GM19395 (cell line): ENCODE data around the gene SLF1.
"Not testable (repeated sequence)": the region's sequence is repeated elsewhere in the genome, so short reads cannot be mapped to it uniquely, and the experiment has no call there.

Source experiments
- ATAC-seq: cut with Tn5 transposase; IDR thresholded peaks from one replicate; pipeline ENCODE4 v1.9.1; 2021; ENCODE audit warnings: mild to moderate bottlenecking, moderate library complexity; ENCODE audit not compliant: unreplicated experiment

The SLF1 gene

DNA sequence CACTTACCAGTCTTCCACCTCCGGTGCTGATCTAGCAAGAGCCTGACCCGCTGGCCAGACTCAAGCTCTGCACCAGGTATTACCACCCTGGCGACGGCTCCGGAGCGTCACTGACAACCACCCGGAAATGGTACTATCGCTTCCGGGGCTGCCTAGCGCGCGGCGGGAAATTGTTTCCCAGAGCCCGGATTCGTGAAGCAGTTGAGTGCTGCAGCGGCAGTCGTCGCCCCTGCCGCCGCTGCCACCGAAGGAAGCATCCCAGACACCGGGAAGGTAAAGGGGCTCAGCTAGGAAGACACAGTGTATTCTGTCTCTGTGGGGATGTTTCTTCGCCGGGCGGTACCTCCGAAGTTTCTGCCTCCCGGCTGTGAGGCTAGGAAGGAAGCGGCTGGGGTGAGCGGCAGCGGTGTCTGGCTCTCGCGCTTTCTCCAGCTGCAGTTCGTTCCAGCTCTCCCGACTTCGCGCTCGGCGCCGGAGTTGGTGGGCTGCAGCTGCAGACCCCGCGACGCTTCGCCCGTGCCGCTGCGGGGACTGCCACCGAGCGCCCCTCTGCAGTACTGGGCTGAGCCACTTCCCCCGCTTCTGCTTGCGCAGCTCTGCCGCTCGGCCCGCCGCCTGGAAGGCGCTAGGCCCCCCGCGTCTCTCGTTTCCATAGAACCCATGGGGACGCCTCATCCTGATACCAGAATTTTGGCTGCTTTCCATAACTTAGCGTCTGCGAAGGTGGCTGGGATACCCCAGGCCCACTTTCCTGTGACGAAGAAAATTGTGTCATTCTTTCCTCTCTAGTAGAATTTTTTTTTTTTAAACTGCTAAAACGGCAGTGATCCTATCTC, at the start of gene SLF1, which contains the start of gene KIAA0825:
Gene SLF1 (plus strand): TSS at position 177 of the 836 bp plus-strand sequence. CDS start 10,142 bp downstream, outside the sequence.
Gene KIAA0825 (minus strand): TSS at position 112 of the 836 bp plus-strand sequence. CDS start 81,478 bp downstream, outside the sequence.
- ATAC-seq = peak; percentile 96

DNA sequence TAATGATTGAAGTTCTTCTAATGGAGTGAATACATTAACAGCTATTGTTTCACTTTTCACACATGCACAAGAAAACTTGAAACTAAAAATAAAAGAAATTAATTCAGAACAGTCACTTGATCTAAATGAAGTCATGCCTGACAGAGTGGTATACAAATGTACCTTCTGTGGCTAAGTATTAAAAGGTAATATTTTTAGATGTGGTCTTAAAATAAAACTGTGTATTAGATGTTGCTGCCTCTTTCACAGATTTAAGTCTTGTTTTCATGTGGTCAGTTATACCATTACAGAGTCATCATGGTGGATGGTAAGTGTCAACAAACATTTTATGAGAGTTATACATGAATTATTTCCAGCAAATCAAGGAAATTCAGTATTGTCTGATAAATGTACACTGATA, 47.1 kb upstream of the SLF1 start:
- no peak for ATAC-seq

DNA sequence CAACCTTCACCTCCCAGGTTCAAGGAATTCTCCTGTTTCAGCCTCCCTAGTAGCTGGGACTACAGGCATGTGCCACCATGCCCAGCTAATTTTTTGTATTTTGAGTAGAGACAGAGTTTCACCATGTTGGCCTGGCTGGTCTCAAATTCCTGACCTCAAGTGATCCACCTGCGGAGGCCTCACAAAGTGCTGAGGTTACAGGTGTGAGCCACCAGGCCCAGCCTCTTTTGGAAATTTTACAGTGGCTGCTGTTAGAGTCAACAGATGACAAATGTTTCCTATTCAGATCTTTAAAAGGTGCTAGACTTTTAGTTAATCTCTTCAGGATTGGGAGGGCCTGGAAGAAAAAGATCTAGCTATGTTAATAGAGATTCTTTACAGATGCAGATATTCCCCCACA, 45.1 kb upstream of the SLF1 start:
- not testable (repeated sequence) for ATAC-seq

DNA sequence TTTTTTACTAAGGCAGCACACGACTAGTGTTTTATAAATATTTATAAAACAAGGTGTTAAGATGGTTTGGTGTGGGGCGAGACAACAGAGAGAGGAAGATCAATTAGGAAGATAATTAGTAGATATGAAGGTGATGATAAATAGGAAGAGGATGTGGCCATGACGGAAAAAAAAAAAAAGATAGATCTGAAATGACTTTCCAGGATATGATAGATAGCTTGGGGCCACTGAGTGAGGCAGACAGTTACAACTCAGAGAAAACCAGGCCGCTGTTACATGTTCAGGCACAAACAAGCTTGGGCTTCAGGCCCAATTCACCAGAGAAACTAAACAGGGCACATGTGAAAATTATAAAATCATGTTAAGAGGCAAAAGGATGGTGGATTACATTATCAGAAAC, 43.3 kb upstream of the SLF1 start:
- ATAC-seq = no peak

DNA sequence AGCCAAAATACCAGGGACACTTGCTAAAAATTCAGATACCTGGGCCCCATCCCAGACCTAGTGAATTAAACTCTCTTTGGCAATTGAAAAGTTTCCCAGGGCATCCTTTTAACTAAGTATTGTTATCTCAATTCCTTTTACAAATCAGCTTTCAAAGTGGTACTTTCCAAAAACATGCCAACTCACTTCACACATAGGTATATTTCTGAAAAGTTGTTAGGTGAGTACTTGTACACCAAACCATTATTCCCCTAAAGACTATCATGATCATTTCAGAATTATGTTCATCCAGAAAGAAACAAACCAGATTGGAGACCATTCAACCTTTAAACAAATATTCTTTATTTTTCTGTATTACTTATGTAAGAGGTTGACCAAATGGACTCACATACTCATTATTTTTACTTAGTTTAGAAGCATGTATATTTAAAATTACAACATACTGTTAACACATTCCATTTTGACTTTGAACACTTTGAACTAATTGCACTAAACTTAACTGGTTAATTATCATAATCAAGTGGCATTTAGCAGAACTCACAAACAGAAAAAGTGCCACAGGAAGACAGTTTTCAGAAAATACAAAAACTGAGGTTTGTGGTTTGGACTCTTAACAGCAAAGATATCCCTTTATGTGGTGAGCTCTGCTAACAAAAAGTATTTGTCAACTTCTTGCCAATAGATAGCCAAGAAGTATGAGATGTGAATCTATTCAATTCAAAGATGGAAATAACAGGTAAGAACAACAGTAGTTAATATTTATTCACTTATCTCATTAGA, 40.8 kb upstream of the SLF1 start:
- ATAC-seq = peak; percentile 82

DNA sequence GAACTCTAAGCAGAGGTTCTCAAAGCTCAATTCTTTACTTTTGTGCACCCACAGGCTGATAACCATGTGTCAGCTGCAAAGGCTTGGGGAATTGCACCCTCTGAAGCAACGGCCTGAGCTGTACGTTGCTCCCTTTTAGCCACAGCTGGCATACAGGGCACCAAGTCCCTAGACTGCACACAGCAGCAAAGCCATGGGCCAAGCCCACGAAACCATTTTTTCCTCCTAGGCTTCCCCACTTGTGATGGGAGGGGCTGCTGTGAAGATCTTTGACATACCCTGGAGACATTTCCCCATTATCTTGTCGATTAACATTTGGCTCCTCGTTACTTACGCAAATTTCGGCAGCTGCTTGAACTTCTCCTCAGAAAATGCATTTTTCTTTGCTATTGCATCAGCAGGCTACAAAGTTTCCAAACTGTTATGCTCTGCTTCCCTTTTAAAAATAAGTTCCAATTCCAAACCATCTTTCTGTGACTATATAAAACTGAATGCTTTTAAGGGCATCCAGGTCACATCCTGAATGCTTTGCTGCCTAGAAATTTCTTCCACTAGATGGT, 23.1 kb upstream of the SLF1 start:
- no peak for ATAC-seq

DNA sequence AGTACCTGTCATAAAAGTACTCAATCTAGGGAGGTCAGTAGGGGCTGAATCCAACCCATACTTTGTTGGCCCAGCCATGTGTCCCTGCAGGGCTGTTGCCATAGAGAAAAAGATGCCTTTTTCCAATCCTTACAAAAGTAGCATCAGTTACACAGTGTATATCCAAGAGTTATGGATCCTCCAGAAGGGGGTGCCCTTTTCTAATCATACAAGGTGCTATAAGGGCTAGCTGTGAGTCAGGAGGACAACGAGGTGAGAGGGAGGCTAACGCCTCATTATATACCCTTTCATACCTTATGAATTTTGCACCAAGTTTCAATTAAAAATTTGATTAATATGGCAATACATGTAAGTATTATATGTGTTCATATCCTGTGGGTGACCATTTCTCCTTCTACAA, 4.9 kb upstream of the SLF1 start:
- no peak for ATAC-seq

DNA sequence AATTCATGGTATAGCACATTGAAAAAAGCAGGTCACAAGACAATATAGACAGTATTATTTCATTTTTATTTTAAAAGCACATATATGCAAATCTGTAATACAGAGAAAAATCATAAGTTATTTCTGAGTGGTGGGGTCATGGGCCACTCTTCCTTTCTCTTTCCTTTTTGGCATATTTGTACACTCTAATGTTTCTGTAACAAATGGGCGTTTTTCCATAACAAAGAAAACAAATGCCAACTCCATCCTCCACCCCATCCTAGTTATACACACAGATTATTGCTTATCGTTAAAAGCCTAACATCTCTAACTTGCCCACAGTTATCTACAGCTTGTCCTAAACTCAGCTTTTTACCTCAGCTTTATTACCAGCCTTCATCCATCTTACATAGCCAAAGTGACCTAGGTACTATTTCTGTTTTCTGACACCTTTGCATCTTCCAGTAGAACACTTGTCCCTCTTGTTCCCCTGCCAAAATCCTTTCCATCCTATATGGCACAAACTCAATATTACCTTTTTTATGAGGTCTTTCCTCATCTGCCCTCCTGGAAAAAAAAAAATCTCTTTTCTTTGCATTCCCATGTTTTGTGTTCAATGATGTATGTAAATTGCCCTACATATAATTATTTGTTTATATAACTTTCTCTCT, 4.2 kb upstream of the SLF1 start:
- ATAC-seq = no peak

DNA sequence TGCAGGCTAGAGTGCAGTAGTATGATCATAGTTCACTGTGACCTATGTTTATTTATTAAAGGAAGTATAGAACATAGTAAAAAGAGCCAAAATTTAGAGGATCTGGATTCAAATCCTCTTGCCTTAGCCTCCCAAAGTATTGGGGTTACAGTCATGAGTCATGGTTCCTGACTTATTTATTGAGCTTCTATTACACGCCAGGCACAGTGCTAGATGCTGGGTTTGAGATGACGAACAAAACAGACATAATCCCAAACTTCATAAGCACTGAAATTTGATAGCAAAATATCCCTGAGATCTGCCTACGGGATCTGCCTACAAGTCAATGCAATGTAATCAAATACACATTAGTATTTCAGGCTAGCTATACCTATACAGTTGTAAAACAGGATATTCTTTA, 2.6 kb upstream of the SLF1 start:
- no peak for ATAC-seq

DNA sequence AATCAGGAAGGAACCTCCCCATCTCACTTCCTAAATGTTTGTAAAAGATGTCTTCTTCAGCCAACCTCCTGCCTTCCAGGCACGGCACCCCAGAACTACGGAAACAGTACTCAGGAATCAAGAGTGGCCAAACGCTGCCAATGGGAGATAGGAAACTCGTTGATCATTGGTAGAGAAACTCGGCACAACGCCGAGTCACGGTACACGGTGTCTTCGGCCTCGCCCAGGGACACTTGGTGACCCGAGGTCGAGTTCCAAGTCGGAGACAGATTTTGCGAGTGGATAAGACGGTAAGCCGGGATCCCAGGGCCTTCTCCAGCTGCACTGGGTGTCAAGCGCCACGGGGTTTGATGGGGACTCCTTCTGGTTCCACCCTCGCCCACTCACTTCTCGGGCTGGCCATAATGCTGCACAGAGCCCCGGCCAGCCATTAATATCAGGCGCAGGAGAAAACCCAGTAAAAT, 408 bp upstream of the SLF1 start:
- peak; percentile 39 for ATAC-seq

DNA sequence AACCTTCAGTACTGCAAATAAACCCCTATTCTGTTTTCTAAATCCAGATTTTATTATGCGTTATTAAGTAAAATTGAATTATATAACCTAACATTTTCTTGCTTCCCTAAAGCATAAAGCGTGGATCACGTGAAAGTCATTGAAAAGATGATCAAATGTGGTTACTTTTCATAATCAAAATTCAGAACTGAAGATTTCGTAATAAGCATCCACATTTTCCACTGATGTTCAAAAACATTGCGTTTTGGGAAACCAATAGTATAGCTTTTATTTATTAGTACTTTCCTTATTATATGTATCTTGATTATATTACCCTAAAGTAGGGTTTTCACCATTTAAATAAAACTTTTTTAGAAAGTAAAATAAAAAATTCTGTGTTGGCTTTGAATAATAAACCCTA, 1.8 kb downstream of the SLF1 start:
- no peak for ATAC-seq

DNA sequence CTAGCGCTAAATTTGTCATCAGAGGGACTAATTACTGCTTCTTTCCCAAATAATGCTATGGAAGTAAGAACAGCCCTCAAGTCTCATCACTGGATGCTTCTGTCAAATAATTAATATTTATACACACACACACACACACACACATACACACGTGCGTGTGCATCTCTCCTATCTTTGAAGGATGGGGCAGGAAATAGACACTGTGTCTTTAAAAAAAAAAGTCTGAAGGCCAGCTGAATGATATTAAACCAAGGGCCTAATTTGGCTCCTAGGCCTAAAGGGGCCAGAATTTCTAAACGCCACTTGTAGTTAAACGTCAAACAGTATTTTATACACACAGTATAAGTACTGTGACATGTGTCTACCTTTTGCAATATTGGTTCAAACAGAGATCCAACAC, 3.3 kb downstream of the SLF1 start:
- no peak for ATAC-seq

DNA sequence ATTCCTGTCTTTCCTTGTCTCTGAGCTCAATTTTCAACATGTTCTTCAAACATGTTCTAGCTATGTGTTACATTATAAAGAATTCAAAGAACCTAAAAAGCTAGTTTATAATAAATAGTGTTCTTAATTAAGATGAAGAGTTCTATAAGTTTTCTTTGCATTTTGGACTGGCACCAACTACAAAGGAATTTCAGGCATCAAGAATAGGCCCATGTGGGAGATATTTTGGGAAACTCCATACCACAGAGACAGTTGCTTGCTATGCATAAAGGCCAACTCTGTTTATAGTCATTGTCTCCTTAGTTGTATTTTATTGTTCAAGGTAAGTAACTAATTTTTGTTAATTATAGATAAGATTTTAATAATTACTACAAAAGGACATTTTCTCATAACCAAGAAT, 4.5 kb downstream of the SLF1 start:
- ATAC-seq = no peak

DNA sequence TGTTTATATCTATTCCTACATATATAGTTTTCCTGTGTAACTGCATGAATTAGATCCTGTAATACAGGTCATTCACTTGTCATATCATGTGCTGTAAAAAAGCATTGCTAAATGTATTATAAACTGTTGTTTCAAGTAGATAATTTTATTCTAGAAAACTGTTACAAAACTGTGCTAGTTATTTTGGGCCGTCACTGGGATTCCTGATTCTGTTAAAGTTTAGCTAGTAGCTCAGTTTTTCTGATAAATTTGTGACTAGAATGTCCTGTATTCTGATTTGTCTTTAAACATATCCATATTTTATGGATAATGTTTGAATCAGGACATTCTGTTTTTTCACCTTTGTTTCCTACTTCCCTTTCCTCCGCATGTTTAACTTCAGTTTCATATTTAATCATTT, 5.4 kb downstream of the SLF1 start:
- ATAC-seq = no peak

DNA sequence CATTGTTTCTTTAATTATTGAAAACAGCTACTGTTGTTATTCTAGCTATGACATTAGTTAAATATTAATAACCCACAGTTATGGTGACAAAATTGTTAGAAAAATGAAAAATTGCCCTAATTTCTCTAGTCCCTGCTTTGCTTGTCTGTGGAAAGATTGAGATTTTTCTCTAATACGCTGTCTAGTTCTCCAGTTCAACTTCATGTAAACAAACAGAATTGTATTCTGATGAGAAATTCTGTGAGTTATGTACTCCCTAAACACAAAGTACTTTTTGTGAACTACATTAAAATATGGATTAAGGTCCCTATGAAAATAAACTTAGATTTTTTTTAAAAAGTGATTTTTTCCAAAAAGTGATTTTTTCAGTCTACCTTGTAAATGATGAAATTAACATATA, 8.7 kb downstream of the SLF1 start:
- ATAC-seq = no peak

DNA sequence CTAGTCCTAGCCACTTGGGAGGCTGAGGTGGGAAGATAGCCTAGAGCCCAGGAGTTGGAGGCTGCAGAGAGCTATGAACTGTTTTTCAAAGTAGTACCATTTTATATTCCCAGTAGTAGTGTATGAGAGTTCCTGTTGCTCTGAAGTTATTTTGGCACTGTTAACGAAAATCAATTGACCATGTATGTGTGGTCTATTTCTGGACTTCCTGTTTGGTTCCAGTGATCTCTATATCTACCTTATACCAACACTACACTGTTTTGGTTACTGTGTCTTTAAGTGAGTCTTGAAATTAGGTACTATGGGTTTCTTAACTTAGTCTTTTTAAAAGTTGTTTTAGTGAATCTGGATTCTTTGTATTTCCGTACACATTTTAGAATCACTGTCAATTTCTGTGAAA, 13.6 kb downstream of the SLF1 start:
- ATAC-seq = peak; percentile 99

DNA sequence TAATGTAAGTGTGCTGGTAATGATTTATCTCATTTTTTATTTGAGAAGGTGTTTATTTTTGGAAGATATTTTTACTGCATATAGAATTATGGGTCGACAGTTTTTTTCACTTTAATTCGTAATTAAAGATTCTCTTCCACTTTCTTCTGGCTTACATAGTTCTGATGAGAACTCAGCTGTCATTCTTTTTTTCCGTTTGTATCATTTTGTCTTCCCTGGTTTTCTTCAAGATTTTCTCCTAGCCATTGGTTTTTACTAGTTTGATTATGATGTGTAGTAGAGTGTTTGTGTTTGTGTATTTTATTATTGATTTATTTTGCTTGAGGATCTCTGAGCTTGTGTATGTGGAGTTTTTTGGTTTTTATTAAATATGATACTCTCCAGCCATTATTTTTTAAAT, 21.7 kb downstream of the SLF1 start:
- ATAC-seq = no peak

DNA sequence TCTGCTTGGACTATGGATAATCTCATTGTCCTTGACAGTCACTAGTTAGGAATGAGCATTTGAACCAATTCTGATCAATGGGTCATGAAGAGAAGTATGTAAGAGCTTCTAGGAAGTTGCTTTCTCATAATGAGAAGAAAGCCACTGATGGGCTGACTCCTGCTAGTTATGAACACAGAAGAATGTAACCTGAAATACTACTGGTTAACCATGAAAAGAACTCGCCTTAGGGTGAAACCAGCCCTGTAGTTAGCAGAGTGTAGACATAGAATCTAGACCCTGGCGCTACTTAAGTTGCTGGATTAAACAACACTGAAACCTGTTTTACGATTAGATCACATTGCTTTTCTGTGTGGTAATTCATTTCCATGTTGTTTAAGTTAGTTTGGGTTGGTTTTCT, 26.6 kb downstream of the SLF1 start:
- no peak for ATAC-seq

DNA sequence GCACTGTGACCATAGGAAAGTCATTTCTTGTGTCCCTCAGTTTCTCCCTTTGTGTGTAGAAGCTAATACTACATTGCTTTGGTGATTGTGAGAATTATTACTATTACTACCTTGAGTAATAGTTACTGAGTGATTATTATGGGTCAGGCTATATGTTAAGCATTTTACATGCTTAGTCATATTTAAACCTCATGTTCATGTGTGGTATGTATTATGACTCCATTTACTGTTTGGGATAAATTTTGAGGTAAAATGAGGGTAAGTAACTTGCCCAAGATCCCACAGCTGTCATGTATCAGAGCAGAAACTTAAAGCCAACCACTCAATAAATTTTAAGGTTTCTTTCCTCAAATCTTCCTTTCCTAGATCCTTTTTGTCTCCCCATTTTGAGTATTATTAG, 28.3 kb downstream of the SLF1 start:
- ATAC-seq = no peak

DNA sequence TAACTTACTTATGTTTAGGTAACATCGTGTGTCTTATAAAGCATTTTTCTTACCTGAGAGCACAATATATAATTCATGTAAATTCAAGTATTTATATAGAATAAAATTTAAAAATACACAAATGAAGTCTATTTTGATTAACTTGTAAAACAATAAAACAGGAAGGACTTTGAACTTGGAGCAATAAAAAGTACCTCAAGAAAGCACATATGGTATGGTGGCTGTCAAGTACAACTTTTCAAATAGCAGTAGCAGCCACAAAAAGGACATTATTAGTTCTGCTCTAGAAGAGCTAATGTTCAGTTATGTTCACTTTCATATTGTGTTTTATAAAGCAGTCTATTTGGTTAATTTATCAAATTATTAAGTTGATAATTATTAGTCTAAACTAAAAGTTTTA, 31.4 kb downstream of the SLF1 start:
- no peak for ATAC-seq

DNA sequence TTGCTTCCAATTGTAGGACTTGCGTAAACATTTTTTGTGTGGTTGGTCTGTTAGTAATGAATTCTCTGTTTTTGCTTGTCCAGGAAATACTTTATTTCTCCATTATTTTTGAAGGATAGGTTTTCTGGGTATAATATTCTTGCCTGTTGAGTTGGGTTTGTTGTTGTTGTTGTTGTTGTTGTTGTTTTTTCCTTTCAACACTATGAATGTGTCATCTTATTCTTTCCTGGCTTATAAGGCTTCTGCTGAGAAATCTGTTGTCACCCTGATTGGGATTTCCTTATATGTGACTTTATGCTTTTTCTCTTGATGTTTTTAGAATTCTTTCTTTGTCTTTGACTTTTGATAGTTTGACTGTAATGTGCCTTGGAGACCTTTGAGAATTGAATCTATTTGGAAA, 39.8 kb downstream of the SLF1 start:
- ATAC-seq = no peak
